IMR-90 (cell line): Measurements from ENCODE around the gene FNDC3B. TPM values are rescaled to one million over a fixed set of nuclear protein-coding genes. Genes with fewer than 3 reads are reported as not detected.

Experiments used
- ATAC-seq: fragments of 200-7000 bp; cut with Tn5 transposase; 2 replicates; pipeline ENCODE4 v1.9.1; 2020; ENCODE audit warnings: low read depth, mild to moderate bottlenecking, moderate library complexity
- BruUV-seq: library from RNA; stranded (reverse); fragments of 400-500 nt; replicated peaks from 2 replicates; lab custom pipeline; 2021; lab: Mats Ljungman, UMichigan
- CTCF ChIA-PET: fragments of 300-600 bp; formaldehyde crosslinking; extraction: SDS; loops from one replicate; lab custom pipeline; 2021; ENCODE audit warnings: antibody characterized with exemption; lab: Yijun Ruan, JAX
- POLR2A ChIA-PET: fragments of 300-600 bp; sonication (Branson Sonifier 250); formaldehyde crosslinking; loops from one replicate; lab custom pipeline; 2022; ENCODE audit warnings: antibody characterized with exemption; ENCODE audit not compliant: unreplicated experiment; lab: Charles Lee
- DNase-seq: peaks from one replicate; pipeline ENCODE4 v3.0.0; 2013
- H2AFZ ChIP-seq: replicated peaks from 2 replicates; pipeline ENCODE3; 2013; ENCODE audit warnings: low read length, mild to moderate bottlenecking; ENCODE audit not compliant: poor library complexity
- H2AK5ac ChIP-seq: 2 replicates; pipeline ENCODE4 v1.6.1; 2013; ENCODE audit warnings: low read depth, low read length, inconsistent platforms
- H2AK9ac ChIP-seq: replicated peaks from 2 replicates; pipeline ENCODE3; 2013; ENCODE audit warnings: mild to moderate bottlenecking, low read depth, low read length, moderate library complexity; ENCODE audit not compliant: poor library complexity
- H2BK120ac ChIP-seq: 2 replicates; pipeline ENCODE4 v1.6.1; 2013; ENCODE audit warnings: low read depth, low read length, inconsistent platforms
- H2BK15ac ChIP-seq: 3 replicates; pipeline ENCODE4 v1.6.1; 2013; ENCODE audit warnings: low read depth, low read length, inconsistent platforms
- H2BK20ac ChIP-seq: 2 replicates; pipeline ENCODE4 v1.6.1; 2013; ENCODE audit warnings: low read depth, mild to moderate bottlenecking, inconsistent platforms, low read length, moderate library complexity
- H2BK5ac ChIP-seq: 2 replicates; pipeline ENCODE4 v1.6.1; 2013; ENCODE audit warnings: mild to moderate bottlenecking, low read depth, low read length, inconsistent platforms; ENCODE audit not compliant: poor library complexity, severe bottlenecking
- H3K14ac ChIP-seq: replicated peaks from 2 replicates; pipeline ENCODE4 v1.6.1; 2013; ENCODE audit warnings: low read depth, low read length, inconsistent platforms
- H3K18ac ChIP-seq: 2 replicates; pipeline ENCODE4 v1.6.1; 2013; ENCODE audit warnings: low read depth, low read length, control low read depth
- H3K23ac ChIP-seq: 2 replicates; pipeline ENCODE4 v1.6.1; 2013; ENCODE audit warnings: low read depth, low read length, inconsistent platforms
- H3K27ac ChIP-seq: 2 replicates; pipeline ENCODE4 v1.5.1; 2013; ENCODE audit warnings: mild to moderate bottlenecking, control low read depth, low read length; ENCODE audit not compliant: insufficient read depth
- H3K27me3 ChIP-seq: 2 replicates; pipeline ENCODE4 v1.6.1; 2013; ENCODE audit warnings: low read length; ENCODE audit not compliant: control insufficient read depth, insufficient read depth
- H3K36me3 ChIP-seq: 2 replicates; pipeline ENCODE4 v1.6.1; 2013; ENCODE audit warnings: low read length, mixed read lengths; ENCODE audit not compliant: control insufficient read depth, insufficient read depth
- H3K4ac ChIP-seq: 2 replicates; pipeline ENCODE4 v1.6.1; 2013; ENCODE audit warnings: low read depth, low read length, inconsistent platforms
- H3K4me1 ChIP-seq: 2 replicates; pipeline ENCODE4 v1.6.1; 2013; ENCODE audit warnings: low read length, mixed read lengths; ENCODE audit not compliant: control insufficient read depth, insufficient read depth
- H3K4me2 ChIP-seq: 2 replicates; pipeline ENCODE4 v1.6.1; 2013; ENCODE audit warnings: low read depth, mild to moderate bottlenecking, control low read depth, low read length, moderate library complexity
- H3K4me3 ChIP-seq: 2 replicates; pipeline ENCODE4 v1.5.1; 2013; ENCODE audit warnings: low read depth, mild to moderate bottlenecking, control low read depth, low read length, moderate library complexity; ENCODE audit not compliant: insufficient read depth
- H3K56ac ChIP-seq: 2 replicates; pipeline ENCODE4 v1.6.1; 2013; ENCODE audit warnings: low read length, inconsistent platforms; ENCODE audit not compliant: insufficient read depth; ENCODE audit errors: extremely low read depth
- H3K79me1 ChIP-seq, 2 experiments: 2 replicates each; pipeline ENCODE4 v1.6.1; 2013; ENCODE audit warnings: low read length in 2 of 2, inconsistent platforms in 1 of 2, low read depth in 1 of 2
- H3K9ac ChIP-seq: 2 replicates; pipeline ENCODE4 v1.6.1; 2013; ENCODE audit warnings: low read depth, low read length, control low read depth
- H3K9me1 ChIP-seq: 2 replicates; pipeline ENCODE4 v1.6.1; 2013; ENCODE audit warnings: low read length, inconsistent platforms; ENCODE audit not compliant: insufficient read depth
- H3K9me3 ChIP-seq: 2 replicates; pipeline ENCODE4 v1.6.1; 2013; ENCODE audit warnings: low read length; ENCODE audit not compliant: control insufficient read depth, insufficient read depth
- H4K20me1 ChIP-seq: 2 replicates; pipeline ENCODE4 v1.6.1; 2013; ENCODE audit warnings: low read length, inconsistent platforms; ENCODE audit not compliant: insufficient read depth
- H4K5ac ChIP-seq: 2 replicates; pipeline ENCODE4 v1.6.1; 2013; ENCODE audit warnings: mild to moderate bottlenecking, low read depth, low read length, control low read depth
- H4K8ac ChIP-seq, 2 experiments: 2 replicates each; pipeline ENCODE4 v1.6.1; 2013; ENCODE audit warnings: low read depth in 2 of 2, low read length in 2 of 2, control low read depth in 1 of 2, inconsistent platforms in 1 of 2
- H4K91ac ChIP-seq: 2 replicates; pipeline ENCODE4 v1.6.1; 2013; ENCODE audit warnings: low read depth, low read length, inconsistent platforms; ENCODE audit not compliant: insufficient read depth
- BHLHE40 ChIP-seq: fragments of 150-350 bp; IDR thresholded peaks from 2 replicates; pipeline ENCODE4 v1.6.1; 2016; ENCODE audit warnings: mild to moderate bottlenecking, low read depth, low read length
- ELK1 ChIP-seq: fragments of 150-350 bp; IDR thresholded peaks from 2 replicates; pipeline ENCODE4 v1.6.1; 2016; ENCODE audit warnings: low read depth, mild to moderate bottlenecking, low read length, moderate library complexity, borderline replicate concordance
- MAFK ChIP-seq: IDR thresholded peaks from 2 replicates; pipeline ENCODE4 v1.6.1; 2012; ENCODE audit warnings: low read depth, low read length, improper control_type of control experiment
- MAZ ChIP-seq: IDR thresholded peaks from 2 replicates; pipeline ENCODE4 v1.6.1; 2012; ENCODE audit warnings: low read depth, mild to moderate bottlenecking, low read length, improper control_type of control experiment, moderate library complexity, borderline replicate concordance
- NFE2L2 ChIP-seq: fragments of 150-350 bp; IDR thresholded peaks from 2 replicates; pipeline ENCODE4 v1.6.1; 2016; ENCODE audit warnings: low read depth, mild to moderate bottlenecking, low read length
- POLR2A ChIP-seq: IDR thresholded peaks from 2 replicates; pipeline ENCODE4 v1.6.1; 2012; ENCODE audit warnings: mild to moderate bottlenecking, low read depth, low read length
- RCOR1 ChIP-seq: IDR thresholded peaks from 2 replicates; pipeline ENCODE4 v1.6.1; 2012; ENCODE audit warnings: mild to moderate bottlenecking, low read length, improper control_type of control experiment; ENCODE audit not compliant: insufficient replicate concordance
- SMC3 ChIP-seq: fragments of 150-350 bp; IDR thresholded peaks from 2 replicates; pipeline ENCODE4 v1.6.1; 2016; ENCODE audit warnings: low read depth, mild to moderate bottlenecking, antibody characterized with exemption, low read length, moderate library complexity
- USF2 ChIP-seq: fragments of 150-350 bp; IDR thresholded peaks from 2 replicates; pipeline ENCODE4 v1.6.1; 2017; ENCODE audit warnings: mild to moderate bottlenecking, antibody characterized with exemption, low read length, low read depth
- dilution Hi-C: fragments of 300-500 bp; cut with HindIII; formaldehyde crosslinking; loops from one replicate; pipeline ENCODE4 v1.14.3; 2018; ENCODE audit warnings: low sequenced_read_pairs; ENCODE audit not compliant: unreplicated experiment
- in situ Hi-C: fragments of 300-500 bp; cut with MboI; formaldehyde crosslinking; loops from 3 replicates; pipeline ENCODE4 v1.14.3; 2019; ENCODE audit warnings: low sequenced_read_pairs, inconsistent platforms, mixed read lengths
- intact Hi-C: fragments of 100-400 bp; cut with micrococcal nuclease; formaldehyde crosslinking; loops from 2 replicates; pipeline ENCODE4 v1.10.0; 2022
- polyA plus RNA-seq, 3 experiments: library from polyadenylated mRNA; depleted of rRNA; stranded (reverse); fragments of >200 nt; gene quantifications; 2 replicates each; pipeline ENCODE4 v1.2.3, GENCODE V29; 2012; ENCODE audit warnings: low replicate concordance in 1 of 3
- total RNA-seq: library from RNA; depleted of rRNA; stranded (reverse); fragments of >200 nt; gene quantifications from 2 replicates; pipeline ENCODE4 v1.2.3, GENCODE V29; 2012

Gene FNDC3B
- total and polyA plus RNA-seq, 2 of the 4 experiments (the other 2 are of a cell fraction): 23.9 to 150 TPM

- no peak overlapping the region for H3K9ac ChIP-seq
- H2BK120ac ChIP-seq: no peak overlapping the region
- H3K36me3 ChIP-seq: peaks cover 16% of the 10 kb centered on the region
- H3K4me1 ChIP-seq: peaks cover 2% of the 10 kb centered on the region; the same call in 1 of the 2 replicates
- H3K4me2 ChIP-seq: no peak overlapping the region
- no peak overlapping the region for H3K4me3 ChIP-seq
- DNase-seq (no peak), ATAC-seq (no peak)
- H3K18ac ChIP-seq: no peak overlapping the region
- H2BK15ac ChIP-seq: no peak overlapping the region
- no peak overlapping the region for H2BK20ac ChIP-seq
- H4K91ac ChIP-seq: no peak overlapping the region
- H3K56ac ChIP-seq: no peak overlapping the region
- intact Hi-C loops: no loop called here
- POLR2A ChIA-PET: no interaction called here
- H3K27me3 ChIP-seq: no peaks in the 10 kb centered on the region
- dilution Hi-C loops: no loop called here
- H2BK5ac ChIP-seq: no peak overlapping the region
- H3K79me1 ChIP-seq: peaks cover 44 to 79% of the 10 kb centered on the region in 2 experiments
- H2AFZ ChIP-seq: no peak overlapping the region
- CTCF ChIA-PET: no interaction called here
- in situ Hi-C loops: no loop called here
- TF ChIP-seq POLR2A: no peak
- TF ChIP-seq USF2: no peak
- no peak for TF ChIP-seq MAFK
- no peak for TF ChIP-seq ELK1
- no peak for TF ChIP-seq RCOR1
- no peak for TF ChIP-seq SMC3
- TF ChIP-seq BHLHE40: no peak
- no peak for TF ChIP-seq MAZ
- no peak for TF ChIP-seq NFE2L2
- no TSS peak for BruUV-seq
- peaks cover 19% of the 10 kb centered on the region for H3K9me1 ChIP-seq
- no peak overlapping the region for H4K5ac ChIP-seq
- no peak overlapping the region for H3K14ac ChIP-seq
- no peak overlapping the region for H4K8ac ChIP-seq
- H2AK9ac ChIP-seq: no peak overlapping the region
- H3K27ac ChIP-seq: no peak overlapping the region
- no peak overlapping the region for H2AK5ac ChIP-seq
- peaks cover 57% of the 10 kb centered on the region; the same call in 1 of the 2 replicates for H4K20me1 ChIP-seq
- no peak overlapping the region for H3K23ac ChIP-seq
- H3K4ac ChIP-seq: no peak overlapping the region
- no peaks in the 10 kb centered on the region for H3K9me3 ChIP-seq
Observed at GRCh38 chr3:172235698-172236097, 196.3 kb downstream of the FNDC3B start.
